GM12873 (cell line): Measurements from ENCODE around the gene MMP2.

Experiments
- TF ChIP-seq, protein P1 (sequence below): IDR thresholded peaks from 2 replicates; pipeline ENCODE4 v1.5.1; 2012; ENCODE audit warnings: low read depth, mild to moderate bottlenecking, moderate library complexity, low read length, control low read depth; ENCODE audit not compliant: insufficient read depth; ENCODE audit errors: missing control alignments

MMP2 gene

DNA sequence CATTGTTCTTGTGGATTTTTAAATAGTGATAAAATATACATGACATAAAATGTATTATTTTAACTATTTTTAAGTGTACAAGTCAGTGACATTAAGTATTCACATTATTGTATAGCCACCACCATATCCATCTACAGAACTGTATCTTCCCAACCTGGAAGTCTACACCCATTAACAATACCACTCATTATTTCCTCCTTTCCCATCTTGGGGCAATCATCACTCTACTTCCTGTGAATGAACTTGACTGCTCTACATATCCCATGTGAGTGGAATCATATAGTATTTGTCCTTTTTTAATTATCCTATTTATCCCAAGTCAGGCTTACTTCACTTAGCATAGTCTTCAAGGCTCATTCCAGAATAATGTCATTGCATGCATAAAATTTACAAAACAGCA is 40.7 kb upstream of the MMP2 start:
- TF ChIP-seq, protein P1, sequence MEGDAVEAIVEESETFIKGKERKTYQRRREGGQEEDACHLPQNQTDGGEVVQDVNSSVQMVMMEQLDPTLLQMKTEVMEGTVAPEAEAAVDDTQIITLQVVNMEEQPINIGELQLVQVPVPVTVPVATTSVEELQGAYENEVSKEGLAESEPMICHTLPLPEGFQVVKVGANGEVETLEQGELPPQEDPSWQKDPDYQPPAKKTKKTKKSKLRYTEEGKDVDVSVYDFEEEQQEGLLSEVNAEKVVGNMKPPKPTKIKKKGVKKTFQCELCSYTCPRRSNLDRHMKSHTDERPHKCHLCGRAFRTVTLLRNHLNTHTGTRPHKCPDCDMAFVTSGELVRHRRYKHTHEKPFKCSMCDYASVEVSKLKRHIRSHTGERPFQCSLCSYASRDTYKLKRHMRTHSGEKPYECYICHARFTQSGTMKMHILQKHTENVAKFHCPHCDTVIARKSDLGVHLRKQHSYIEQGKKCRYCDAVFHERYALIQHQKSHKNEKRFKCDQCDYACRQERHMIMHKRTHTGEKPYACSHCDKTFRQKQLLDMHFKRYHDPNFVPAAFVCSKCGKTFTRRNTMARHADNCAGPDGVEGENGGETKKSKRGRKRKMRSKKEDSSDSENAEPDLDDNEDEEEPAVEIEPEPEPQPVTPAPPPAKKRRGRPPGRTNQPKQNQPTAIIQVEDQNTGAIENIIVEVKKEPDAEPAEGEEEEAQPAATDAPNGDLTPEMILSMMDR: no peak

DNA sequence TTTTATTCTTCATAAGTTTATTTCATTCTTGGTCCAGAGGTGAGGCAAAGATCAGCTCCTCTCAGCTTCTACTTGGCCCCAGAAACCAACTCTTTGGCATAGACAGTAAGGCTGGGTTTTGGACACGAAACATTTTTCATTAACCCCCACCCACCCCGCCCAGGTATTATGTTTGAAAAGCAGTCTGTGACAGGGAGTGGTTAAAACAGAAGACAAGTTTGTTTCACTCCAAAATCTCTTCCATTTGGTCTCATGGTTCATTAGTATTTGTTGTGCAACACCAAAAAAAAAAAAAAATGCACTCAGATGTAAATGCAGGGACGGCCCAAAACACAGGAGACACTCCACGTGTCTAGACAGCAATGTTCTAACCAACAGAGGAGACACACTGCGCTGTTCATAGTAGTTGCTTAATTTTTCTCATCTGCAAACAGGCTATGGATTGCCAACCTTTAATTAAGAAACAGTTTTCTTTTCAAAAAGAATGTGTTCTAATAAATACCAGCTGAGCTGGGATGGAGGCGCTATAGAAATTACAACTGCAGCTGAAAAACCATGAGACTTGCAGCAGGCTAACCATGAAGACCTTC is 39.8 kb upstream of the MMP2 start:
- TF ChIP-seq, protein P1: no peak

- TF ChIP-seq, protein P1: no peak
Observed at GRCh38 chr16:55443434-55444346, 35.3 kb upstream of the MMP2 start.

- TF ChIP-seq, protein P1: no peak
Observed at GRCh38 chr16:55444754-55445485, 34.1 kb upstream of the MMP2 start.

DNA sequence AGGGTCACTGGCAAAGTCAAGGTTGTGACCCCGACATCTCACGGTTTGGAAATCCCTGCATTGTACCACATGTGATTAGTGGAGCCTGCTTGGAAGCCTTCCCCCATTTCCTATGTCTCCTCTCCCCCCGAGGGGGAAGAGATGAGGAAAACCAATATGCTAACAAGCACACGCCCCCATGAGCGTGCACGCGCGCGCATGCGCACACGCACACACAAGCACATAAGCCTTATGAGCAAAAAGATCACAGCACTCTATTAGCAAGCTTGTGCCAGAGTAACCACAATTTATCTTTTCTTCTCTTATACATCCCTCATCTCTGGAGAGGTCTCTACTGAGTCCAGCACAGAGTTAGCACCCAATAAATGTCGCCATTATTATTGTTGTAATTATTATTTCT is 31.8 kb upstream of the MMP2 start:
- TF ChIP-seq, protein P1: no peak

- TF ChIP-seq, protein P1: no peak
Observed at GRCh38 chr16:55452996-55453395, 26.0 kb upstream of the MMP2 start.

- TF ChIP-seq, protein P1: no peak
Observed at GRCh38 chr16:55453909-55454308, 25.1 kb upstream of the MMP2 start.
